IMR-90 (cell line): ENCODE measurements around the gene DOCK10. TPM values are rescaled to one million over a fixed set of nuclear protein-coding genes. Genes with fewer than 3 reads are reported as not detected.

Experiments
- ATAC-seq: fragments of 200-7000 bp; cut with Tn5 transposase; 2 replicates; pipeline ENCODE4 v1.9.1; 2020; ENCODE audit warnings: low read depth, mild to moderate bottlenecking, moderate library complexity
- BruUV-seq: library from RNA; stranded (reverse); fragments of 400-500 nt; replicated peaks from 2 replicates; lab custom pipeline; 2021; lab: Mats Ljungman, UMichigan
- CTCF ChIA-PET: fragments of 300-600 bp; formaldehyde crosslinking; extraction: SDS; loops from one replicate; lab custom pipeline; 2021; ENCODE audit warnings: antibody characterized with exemption; lab: Yijun Ruan, JAX
- POLR2A ChIA-PET: fragments of 300-600 bp; sonication (Branson Sonifier 250); formaldehyde crosslinking; loops from one replicate; lab custom pipeline; 2022; ENCODE audit warnings: antibody characterized with exemption; ENCODE audit not compliant: unreplicated experiment; lab: Charles Lee
- DNase-seq: peaks from one replicate; pipeline ENCODE4 v3.0.0; 2013
- H2AFZ ChIP-seq: replicated peaks from 2 replicates; pipeline ENCODE3; 2013; ENCODE audit warnings: low read length, mild to moderate bottlenecking; ENCODE audit not compliant: poor library complexity
- H2AK5ac ChIP-seq: 2 replicates; pipeline ENCODE4 v1.6.1; 2013; ENCODE audit warnings: low read depth, low read length, inconsistent platforms
- H2AK9ac ChIP-seq: replicated peaks from 2 replicates; pipeline ENCODE3; 2013; ENCODE audit warnings: mild to moderate bottlenecking, low read depth, low read length, moderate library complexity; ENCODE audit not compliant: poor library complexity
- H2BK120ac ChIP-seq: 2 replicates; pipeline ENCODE4 v1.6.1; 2013; ENCODE audit warnings: low read depth, low read length, inconsistent platforms
- H2BK15ac ChIP-seq: 3 replicates; pipeline ENCODE4 v1.6.1; 2013; ENCODE audit warnings: low read depth, low read length, inconsistent platforms
- H2BK20ac ChIP-seq: 2 replicates; pipeline ENCODE4 v1.6.1; 2013; ENCODE audit warnings: low read depth, mild to moderate bottlenecking, inconsistent platforms, low read length, moderate library complexity
- H2BK5ac ChIP-seq: 2 replicates; pipeline ENCODE4 v1.6.1; 2013; ENCODE audit warnings: mild to moderate bottlenecking, low read depth, low read length, inconsistent platforms; ENCODE audit not compliant: poor library complexity, severe bottlenecking
- H3K14ac ChIP-seq: replicated peaks from 2 replicates; pipeline ENCODE4 v1.6.1; 2013; ENCODE audit warnings: low read depth, low read length, inconsistent platforms
- H3K18ac ChIP-seq: 2 replicates; pipeline ENCODE4 v1.6.1; 2013; ENCODE audit warnings: low read depth, low read length, control low read depth
- H3K23ac ChIP-seq: 2 replicates; pipeline ENCODE4 v1.6.1; 2013; ENCODE audit warnings: low read depth, low read length, inconsistent platforms
- H3K27ac ChIP-seq: 2 replicates; pipeline ENCODE4 v1.5.1; 2013; ENCODE audit warnings: mild to moderate bottlenecking, control low read depth, low read length; ENCODE audit not compliant: insufficient read depth
- H3K27me3 ChIP-seq: 2 replicates; pipeline ENCODE4 v1.6.1; 2013; ENCODE audit warnings: low read length; ENCODE audit not compliant: control insufficient read depth, insufficient read depth
- H3K36me3 ChIP-seq: 2 replicates; pipeline ENCODE4 v1.6.1; 2013; ENCODE audit warnings: low read length, mixed read lengths; ENCODE audit not compliant: control insufficient read depth, insufficient read depth
- H3K4ac ChIP-seq: 2 replicates; pipeline ENCODE4 v1.6.1; 2013; ENCODE audit warnings: low read depth, low read length, inconsistent platforms
- H3K4me1 ChIP-seq: 2 replicates; pipeline ENCODE4 v1.6.1; 2013; ENCODE audit warnings: low read length, mixed read lengths; ENCODE audit not compliant: control insufficient read depth, insufficient read depth
- H3K4me2 ChIP-seq: 2 replicates; pipeline ENCODE4 v1.6.1; 2013; ENCODE audit warnings: low read depth, mild to moderate bottlenecking, control low read depth, low read length, moderate library complexity
- H3K4me3 ChIP-seq: 2 replicates; pipeline ENCODE4 v1.5.1; 2013; ENCODE audit warnings: low read depth, mild to moderate bottlenecking, control low read depth, low read length, moderate library complexity; ENCODE audit not compliant: insufficient read depth
- H3K56ac ChIP-seq: 2 replicates; pipeline ENCODE4 v1.6.1; 2013; ENCODE audit warnings: low read length, inconsistent platforms; ENCODE audit not compliant: insufficient read depth; ENCODE audit errors: extremely low read depth
- H3K79me1 ChIP-seq, 2 experiments: 2 replicates each; pipeline ENCODE4 v1.6.1; 2013; ENCODE audit warnings: low read length in 2 of 2, inconsistent platforms in 1 of 2, low read depth in 1 of 2
- H3K9ac ChIP-seq: 2 replicates; pipeline ENCODE4 v1.6.1; 2013; ENCODE audit warnings: low read depth, low read length, control low read depth
- H3K9me1 ChIP-seq: 2 replicates; pipeline ENCODE4 v1.6.1; 2013; ENCODE audit warnings: low read length, inconsistent platforms; ENCODE audit not compliant: insufficient read depth
- H3K9me3 ChIP-seq: 2 replicates; pipeline ENCODE4 v1.6.1; 2013; ENCODE audit warnings: low read length; ENCODE audit not compliant: control insufficient read depth, insufficient read depth
- H4K20me1 ChIP-seq: 2 replicates; pipeline ENCODE4 v1.6.1; 2013; ENCODE audit warnings: low read length, inconsistent platforms; ENCODE audit not compliant: insufficient read depth
- H4K5ac ChIP-seq: 2 replicates; pipeline ENCODE4 v1.6.1; 2013; ENCODE audit warnings: mild to moderate bottlenecking, low read depth, low read length, control low read depth
- H4K8ac ChIP-seq, 2 experiments: 2 replicates each; pipeline ENCODE4 v1.6.1; 2013; ENCODE audit warnings: low read depth in 2 of 2, low read length in 2 of 2, control low read depth in 1 of 2, inconsistent platforms in 1 of 2
- H4K91ac ChIP-seq: 2 replicates; pipeline ENCODE4 v1.6.1; 2013; ENCODE audit warnings: low read depth, low read length, inconsistent platforms; ENCODE audit not compliant: insufficient read depth
- BHLHE40 ChIP-seq: fragments of 150-350 bp; IDR thresholded peaks from 2 replicates; pipeline ENCODE4 v1.6.1; 2016; ENCODE audit warnings: mild to moderate bottlenecking, low read depth, low read length
- CEBPB ChIP-seq: IDR thresholded peaks from 2 replicates; pipeline ENCODE4 v1.6.1; 2012; ENCODE audit warnings: low read depth, low read length, improper control_type of control experiment
- CHD1 ChIP-seq: IDR thresholded peaks from 2 replicates; pipeline ENCODE4 v1.6.1; 2012; ENCODE audit warnings: low read depth, low read length, improper control_type of control experiment
- CTCF ChIP-seq: conservative IDR thresholded peaks from 2 replicates; pipeline ENCODE4 v1.5.1; 2012; ENCODE audit warnings: mild to moderate bottlenecking, low read depth, low read length, improper control_type of control experiment
- FOS ChIP-seq: fragments of 150-350 bp; IDR thresholded peaks from 2 replicates; pipeline ENCODE4 v1.6.1; 2016; ENCODE audit warnings: low read depth, low read length
- MAFK ChIP-seq: IDR thresholded peaks from 2 replicates; pipeline ENCODE4 v1.6.1; 2012; ENCODE audit warnings: low read depth, low read length, improper control_type of control experiment
- MAZ ChIP-seq: IDR thresholded peaks from 2 replicates; pipeline ENCODE4 v1.6.1; 2012; ENCODE audit warnings: low read depth, mild to moderate bottlenecking, low read length, improper control_type of control experiment, moderate library complexity, borderline replicate concordance
- MXI1 ChIP-seq: IDR thresholded peaks from 2 replicates; pipeline ENCODE4 v1.6.1; 2012; ENCODE audit warnings: low read depth, mild to moderate bottlenecking, low read length, moderate library complexity, borderline replicate concordance
- NFE2L2 ChIP-seq: fragments of 150-350 bp; IDR thresholded peaks from 2 replicates; pipeline ENCODE4 v1.6.1; 2016; ENCODE audit warnings: low read depth, mild to moderate bottlenecking, low read length
- POLR2A ChIP-seq: IDR thresholded peaks from 2 replicates; pipeline ENCODE4 v1.6.1; 2012; ENCODE audit warnings: mild to moderate bottlenecking, low read depth, low read length
- RAD21 ChIP-seq: IDR thresholded peaks from 2 replicates; pipeline ENCODE4 v1.6.1; 2012; ENCODE audit warnings: low read length, improper control_type of control experiment
- RCOR1 ChIP-seq: IDR thresholded peaks from 2 replicates; pipeline ENCODE4 v1.6.1; 2012; ENCODE audit warnings: mild to moderate bottlenecking, low read length, improper control_type of control experiment; ENCODE audit not compliant: insufficient replicate concordance
- RFX5 ChIP-seq: IDR thresholded peaks from 2 replicates; pipeline ENCODE4 v1.8.0; 2012; ENCODE audit warnings: low read depth, mild to moderate bottlenecking, low read length, moderate library complexity
- SMC3 ChIP-seq: fragments of 150-350 bp; IDR thresholded peaks from 2 replicates; pipeline ENCODE4 v1.6.1; 2016; ENCODE audit warnings: low read depth, mild to moderate bottlenecking, antibody characterized with exemption, low read length, moderate library complexity
- USF2 ChIP-seq: fragments of 150-350 bp; IDR thresholded peaks from 2 replicates; pipeline ENCODE4 v1.6.1; 2017; ENCODE audit warnings: mild to moderate bottlenecking, antibody characterized with exemption, low read length, low read depth
- WGBS, 2 experiments: methylation state at CpG; one replicate each; pipeline versions ENCODE4 v1.1.5 to v1.1.7; 2013; ENCODE audit warnings: missing lambda C conversion rate in 2 of 2; ENCODE audit not compliant: insufficient read length in 1 of 2; ENCODE audit errors: extremely low coverage in 2 of 2; 5-methylcytosine and 5-hydroxymethylcytosine counted together
- dilution Hi-C: fragments of 300-500 bp; cut with HindIII; formaldehyde crosslinking; loops from one replicate; pipeline ENCODE4 v1.14.3; 2018; ENCODE audit warnings: low sequenced_read_pairs; ENCODE audit not compliant: unreplicated experiment
- in situ Hi-C: fragments of 300-500 bp; cut with MboI; formaldehyde crosslinking; loops from 3 replicates; pipeline ENCODE4 v1.14.3; 2019; ENCODE audit warnings: low sequenced_read_pairs, inconsistent platforms, mixed read lengths
- intact Hi-C: fragments of 100-400 bp; cut with micrococcal nuclease; formaldehyde crosslinking; loops from 2 replicates; pipeline ENCODE4 v1.10.0; 2022
- polyA plus RNA-seq, 3 experiments: library from polyadenylated mRNA; depleted of rRNA; stranded (reverse); fragments of >200 nt; gene quantifications; 2 replicates each; pipeline ENCODE4 v1.2.3, GENCODE V29; 2012; ENCODE audit warnings: low replicate concordance in 1 of 3
- total RNA-seq: library from RNA; depleted of rRNA; stranded (reverse); fragments of >200 nt; gene quantifications from 2 replicates; pipeline ENCODE4 v1.2.3, GENCODE V29; 2012
- TF ChIP-seq, protein P1 (sequence below): fragments of 150-350 bp; IDR thresholded peaks from 2 replicates; pipeline ENCODE4 v1.6.1; 2016; ENCODE audit warnings: low read depth, mild to moderate bottlenecking, low read length, moderate library complexity, borderline replicate concordance

DOCK10 gene
- total and polyA plus RNA-seq, 2 of the 4 experiments (the other 2 are of a cell fraction), result 58.6 to 75.3 TPM

DNA sequence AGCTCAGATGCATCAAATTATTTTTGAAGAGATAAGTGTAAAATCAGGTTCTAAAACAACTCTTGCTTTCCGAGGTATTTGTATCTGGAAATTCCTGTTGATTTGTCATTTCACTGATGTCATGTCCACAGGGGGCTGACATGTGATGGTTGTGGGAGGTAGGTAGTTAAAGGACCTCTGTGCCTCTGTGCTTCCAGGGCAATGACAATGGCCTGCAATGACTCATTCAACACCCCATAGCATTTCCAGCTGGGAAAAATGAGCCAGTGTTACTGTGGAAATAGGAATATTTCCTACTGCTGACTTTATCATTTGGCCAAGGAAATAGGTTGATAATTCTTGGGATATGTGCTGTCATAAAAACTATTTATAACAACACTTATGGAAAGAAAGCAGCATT lies 239.9 kb downstream of the DOCK10 start:
- ATAC-seq, result no peak; the same call in 1 of the 2 replicates

More for the DNA sequence above, 239.9 kb downstream of the DOCK10 start:
- no peak overlapping the region for H2AFZ ChIP-seq
- no peak overlapping the region for H2BK120ac ChIP-seq
- H2AK5ac ChIP-seq, result no peak overlapping the region
- POLR2A ChIA-PET, result no interaction called here
- WGBS, 2 experiments, result no CpG with 5 or more reads among the region's 1 CpG
- H3K23ac ChIP-seq, result no peak overlapping the region
- no peak overlapping the region for H3K56ac ChIP-seq
- no peak overlapping the region for H3K4ac ChIP-seq
- no peaks in the 10 kb centered on the region for H4K20me1 ChIP-seq
- 0 out of 2 replicates have a peak overlapping the region, but pooled peaks have one; percentile 65 for H3K14ac ChIP-seq
- H3K27ac ChIP-seq, result no peak overlapping the region
- no peak overlapping the region for H2BK15ac ChIP-seq
- dilution Hi-C loops (no loop called here), intact Hi-C loops (loop anchor here (5.0 kb wide), 2 partner anchors 200 to 860 kb away; no protein-coding TSS in a partner anchor), in situ Hi-C loops (no loop called here)
- CTCF ChIA-PET, result no interaction called here
- TF ChIP-seq MAFK (no peak), CTCF (no peak), CHD1 (no peak), POLR2A (no peak), FOS (no peak), NFE2L2 (no peak), CEBPB (no peak), SMC3 (no peak), MXI1 (no peak), BHLHE40 (no peak), RAD21 (no peak), MAZ (no peak), RFX5 (no peak), RCOR1 (no peak), USF2 (no peak)
- TF ChIP-seq, protein P1, sequence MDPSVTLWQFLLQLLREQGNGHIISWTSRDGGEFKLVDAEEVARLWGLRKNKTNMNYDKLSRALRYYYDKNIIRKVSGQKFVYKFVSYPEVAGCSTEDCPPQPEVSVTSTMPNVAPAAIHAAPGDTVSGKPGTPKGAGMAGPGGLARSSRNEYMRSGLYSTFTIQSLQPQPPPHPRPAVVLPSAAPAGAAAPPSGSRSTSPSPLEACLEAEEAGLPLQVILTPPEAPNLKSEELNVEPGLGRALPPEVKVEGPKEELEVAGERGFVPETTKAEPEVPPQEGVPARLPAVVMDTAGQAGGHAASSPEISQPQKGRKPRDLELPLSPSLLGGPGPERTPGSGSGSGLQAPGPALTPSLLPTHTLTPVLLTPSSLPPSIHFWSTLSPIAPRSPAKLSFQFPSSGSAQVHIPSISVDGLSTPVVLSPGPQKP, result no peak
- H3K18ac ChIP-seq, result no peak overlapping the region
- H4K5ac ChIP-seq, result no peak overlapping the region
- H3K27me3 ChIP-seq, result no peaks in the 10 kb centered on the region
- peaks cover 9% of the 10 kb centered on the region for H3K36me3 ChIP-seq
- no peaks in the 10 kb centered on the region for H3K79me1 ChIP-seq
- H3K4me2 ChIP-seq, result no peak overlapping the region
- no peaks in the 10 kb centered on the region for H3K9me3 ChIP-seq
- H3K9me1 ChIP-seq, result no peaks in the 10 kb centered on the region; the same call in 1 of the 2 replicates
- H3K4me3 ChIP-seq, result no peak overlapping the region
- H3K4me1 ChIP-seq, result peaks cover 3% of the 10 kb centered on the region; the same call in 1 of the 2 replicates
- DNase-seq, result peak; percentile 55
- no peak overlapping the region for H2BK20ac ChIP-seq
- H4K91ac ChIP-seq, result no peak overlapping the region
- no peak overlapping the region for H3K9ac ChIP-seq
- no peak overlapping the region for H2BK5ac ChIP-seq
- H2AK9ac ChIP-seq, result no peak overlapping the region
- no peak overlapping the region for H4K8ac ChIP-seq
- BruUV-seq, result no TSS peak
